CMK (cell line): ENCODE results near the gene TUSC2.
"Not testable (repeated sequence)": the region's sequence is repeated elsewhere in the genome, so short reads cannot be mapped to it uniquely, and the experiment has no call there.

Source experiments
- DNase-seq: peaks from one replicate; pipeline ENCODE4 v3.0.0-alpha.2; 2010; ENCODE audit warnings: low read depth

TUSC2 gene

DNA sequence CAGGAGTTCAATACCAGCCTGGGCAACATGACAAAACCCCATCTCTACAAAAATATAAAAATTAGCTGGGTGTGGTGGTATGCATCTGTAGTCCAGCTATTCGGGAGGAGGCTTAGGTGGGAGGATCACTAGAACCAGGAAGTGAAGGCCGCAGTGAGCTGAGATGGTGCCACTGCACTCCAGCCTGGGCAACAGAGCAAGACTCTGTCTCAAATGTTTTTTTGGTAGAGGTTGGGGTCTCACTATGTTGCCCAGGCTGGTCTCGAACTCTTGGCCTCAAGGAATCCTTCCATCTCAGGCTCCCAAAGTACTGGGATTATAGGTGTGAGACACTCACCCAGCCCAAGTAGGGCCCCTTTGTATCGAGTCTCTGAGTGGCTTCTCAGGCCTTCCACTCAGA, 33.9 kb downstream of the TUSC2 start:
- no peak for DNase-seq

DNA sequence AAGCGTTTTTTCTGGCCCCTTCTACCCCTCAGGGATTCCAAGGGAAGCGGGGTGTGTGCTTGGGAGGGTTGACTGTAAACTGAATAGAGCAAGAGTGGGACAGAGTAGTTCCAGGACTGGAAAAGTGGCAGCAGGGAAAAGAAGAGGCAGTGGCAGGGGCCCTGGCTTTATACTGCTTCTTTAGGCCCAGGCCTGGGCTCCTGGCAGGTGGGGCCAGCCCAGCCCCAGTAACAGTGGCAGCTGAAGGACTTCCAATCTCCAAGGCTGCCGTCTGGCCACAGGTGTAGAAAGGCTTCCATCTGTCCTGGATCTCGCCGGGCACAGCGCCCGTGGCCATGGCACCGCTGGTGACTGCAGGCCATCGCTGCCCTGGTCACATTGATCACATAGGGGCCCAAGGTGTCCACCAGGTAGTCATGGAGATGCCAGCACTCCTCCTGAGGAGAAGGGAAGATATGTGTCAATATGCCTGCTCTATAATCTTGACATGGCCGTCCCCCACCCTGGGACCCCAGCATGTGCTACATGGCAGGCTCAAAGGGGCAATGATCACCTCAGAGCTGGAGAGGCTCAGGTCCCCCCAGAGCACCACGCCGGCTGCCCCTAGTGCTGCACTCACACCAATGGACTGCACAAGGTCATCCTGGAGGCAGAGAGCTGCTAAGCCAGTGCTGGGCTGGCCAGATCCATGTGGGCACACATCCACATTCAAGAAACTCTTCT, 34.8 kb downstream of the TUSC2 start:
- DNase-seq: no peak

DNA sequence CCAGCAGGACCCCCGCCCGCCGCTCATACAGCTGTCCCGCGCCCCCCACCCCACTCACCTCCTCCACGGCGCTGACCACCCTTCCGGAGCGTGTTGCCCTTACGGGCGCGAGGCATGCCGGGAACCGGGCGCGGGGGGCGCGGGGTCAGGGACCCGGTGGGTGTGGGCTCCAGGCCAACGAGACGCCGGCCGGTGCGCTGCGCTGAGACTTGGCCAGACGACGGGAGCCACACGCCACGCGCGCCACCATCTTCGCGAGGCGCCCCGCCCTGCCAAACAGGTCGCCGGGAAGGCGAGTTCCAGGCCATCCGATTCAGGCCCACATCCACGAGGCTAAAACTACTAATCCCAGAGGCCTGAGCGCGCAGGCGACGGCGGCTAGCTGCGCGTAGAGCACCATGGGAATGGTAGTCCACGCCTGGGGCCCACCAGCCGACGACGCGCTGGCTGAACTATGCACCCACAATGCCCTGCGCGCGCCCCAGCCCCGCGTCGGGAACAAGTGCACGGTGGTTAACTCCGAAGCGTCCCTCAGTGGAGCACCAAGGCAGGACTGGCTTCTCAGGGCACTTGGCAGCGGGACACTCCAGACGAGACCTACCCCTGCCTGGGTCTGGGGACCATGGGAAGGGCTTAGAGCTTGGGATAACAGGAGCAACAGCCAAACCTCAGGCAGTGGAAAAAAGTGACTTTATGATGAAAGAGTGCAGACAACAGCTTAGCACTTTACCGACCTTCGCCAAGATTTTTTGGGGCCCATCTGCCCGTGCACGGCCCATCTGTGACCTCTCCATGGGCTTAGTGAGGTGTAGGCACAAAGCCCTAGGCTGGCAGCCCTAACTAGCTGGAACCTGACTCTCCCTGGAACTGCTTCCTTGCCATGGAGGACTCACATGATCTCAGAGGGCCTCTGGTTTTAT, 35.6 kb downstream of the TUSC2 start, which contains the start of gene IFRD2:
IFRD2 (minus strand) TSS at position 271 of the 920 bp plus-strand sequence; CDS start at position 116, 155 bp downstream.
- DNase-seq: peak; percentile 95

- no peak for DNase-seq
Observed at GRCh38 chr3:50290161-50290641, 37.8 kb downstream of the TUSC2 start.

DNA sequence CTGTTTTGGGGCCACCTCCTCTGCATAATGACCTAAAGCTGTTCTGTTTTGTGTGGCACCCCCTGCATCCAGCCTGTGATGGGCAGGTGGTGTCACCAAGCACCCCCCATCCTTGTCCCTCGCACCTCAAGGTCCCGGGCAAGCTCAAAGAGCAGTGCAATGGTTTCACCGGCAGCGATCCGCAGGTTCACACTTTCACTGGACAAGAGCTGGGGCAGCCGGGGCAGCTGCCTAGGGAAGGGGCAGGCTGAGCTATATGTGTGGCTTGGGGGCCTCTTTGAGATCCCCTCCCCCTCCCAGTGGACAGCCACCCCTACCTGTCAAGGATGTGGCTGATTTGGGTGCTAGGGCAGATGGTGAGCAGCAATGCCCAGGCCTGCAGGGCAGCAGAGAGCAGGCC, 38.9 kb downstream of the TUSC2 start:
- DNase-seq: no peak

DNA sequence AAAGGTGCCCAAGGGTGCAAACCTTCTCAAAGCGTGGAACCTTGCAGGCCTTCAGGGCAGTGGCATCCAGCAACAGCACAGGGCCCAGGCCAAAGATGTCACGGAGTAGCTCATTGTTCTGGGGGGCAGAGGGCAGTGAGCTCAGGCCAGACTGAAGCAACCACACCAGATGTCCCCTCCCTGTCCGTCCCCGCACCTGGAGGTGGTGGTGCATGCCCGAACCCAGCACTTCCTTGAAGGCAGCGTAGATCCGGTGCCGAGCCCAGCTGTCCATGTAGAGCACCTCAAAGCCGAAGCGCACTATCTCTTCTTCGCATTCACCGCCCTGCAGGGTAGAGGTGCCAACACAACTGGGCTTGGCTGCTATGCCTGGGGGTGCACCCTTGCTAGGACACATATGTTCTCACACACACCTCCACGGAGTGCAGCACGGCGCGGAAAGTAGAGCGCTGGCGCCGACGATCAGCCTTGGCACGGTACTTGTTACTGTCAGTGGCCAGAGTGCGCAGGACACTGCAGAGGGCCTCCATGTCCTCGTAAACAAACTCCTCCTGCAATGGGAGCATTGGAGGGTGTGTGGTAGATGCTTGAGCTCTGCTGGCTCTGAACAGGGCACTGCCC, 39.5 kb downstream of the TUSC2 start:
- DNase-seq: no peak

DNA sequence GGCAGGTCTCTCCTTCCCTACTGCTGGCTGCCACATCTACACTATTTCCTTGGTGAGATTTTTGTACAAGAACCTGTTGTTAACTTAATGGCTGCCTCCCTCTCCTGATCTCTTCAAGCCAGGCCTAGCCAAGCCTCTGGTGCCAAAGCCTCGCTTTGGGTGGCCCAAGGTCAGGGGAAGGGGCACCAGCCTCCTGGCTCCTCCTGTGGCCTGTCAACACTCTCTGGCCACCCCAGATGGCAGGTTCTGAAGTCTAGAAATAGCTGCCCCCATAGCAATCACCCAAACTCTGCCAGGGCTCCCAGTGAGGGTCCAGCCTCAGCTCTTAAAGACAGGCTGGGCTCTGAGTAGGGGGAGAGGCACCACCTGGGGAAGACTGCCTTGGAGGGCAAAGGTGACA, 40.8 kb downstream of the TUSC2 start:
- no peak for DNase-seq

GRCh38 chr3:50286322-50287227, 41.4 kb downstream of the TUSC2 start:
- no peak for DNase-seq

DNA sequence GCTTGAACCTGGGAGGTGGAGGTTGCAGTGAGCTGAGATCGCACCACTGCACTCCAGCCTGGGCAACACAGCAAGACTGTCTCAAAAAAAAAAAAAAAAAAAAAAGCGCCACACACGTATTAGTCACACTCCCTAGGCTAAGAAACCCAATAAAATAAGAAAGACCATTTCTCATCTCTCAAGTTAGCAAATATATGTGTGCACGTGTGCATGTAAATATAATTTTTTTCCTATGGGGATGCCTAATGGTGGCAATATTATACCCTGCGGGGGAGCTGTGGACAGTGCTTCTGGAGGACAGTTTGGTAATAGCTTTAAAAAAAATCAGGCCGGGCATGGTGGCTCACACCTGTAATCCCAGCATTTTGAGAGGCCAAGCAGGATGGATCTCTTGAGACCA, 43.9 kb downstream of the TUSC2 start:
- DNase-seq: not testable (repeated sequence)

DNA sequence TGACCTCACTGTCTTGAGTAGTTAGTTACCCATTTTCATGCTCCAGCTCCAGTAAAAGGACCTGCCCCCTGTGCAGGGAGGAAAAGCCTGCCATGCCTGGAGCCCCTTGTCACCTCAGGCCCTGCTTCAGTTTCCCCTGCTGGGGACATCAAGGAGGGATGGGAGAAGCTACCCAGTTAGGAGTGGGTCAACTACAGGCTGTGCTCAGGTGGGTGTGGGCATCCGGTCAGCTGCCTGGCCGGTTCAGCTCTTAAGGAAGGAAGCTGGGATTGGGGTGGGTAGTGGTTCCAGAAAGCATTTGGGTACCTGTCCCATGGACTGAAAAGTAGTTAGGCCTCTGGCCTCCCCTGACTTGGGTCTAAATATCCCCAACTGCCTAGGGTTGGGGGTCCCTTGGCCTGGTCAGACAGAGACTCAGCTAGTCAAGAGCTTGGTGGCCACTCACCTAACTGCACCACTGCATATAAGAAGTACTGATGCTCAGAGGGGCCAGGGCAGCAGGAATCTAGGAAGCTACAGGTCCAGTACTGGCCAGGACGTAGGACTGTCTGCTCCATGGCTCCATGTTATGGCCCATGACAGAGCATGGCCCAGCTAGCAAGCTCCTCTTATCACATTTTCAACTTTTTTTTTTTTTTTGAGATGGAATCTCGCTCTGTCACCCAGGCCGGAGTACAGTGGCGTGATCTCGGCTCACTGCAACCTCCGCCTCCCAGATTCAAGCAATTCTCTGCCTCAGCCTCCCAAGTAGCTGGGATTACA, 48.6 kb downstream of the TUSC2 start:
- DNase-seq: no peak

DNA sequence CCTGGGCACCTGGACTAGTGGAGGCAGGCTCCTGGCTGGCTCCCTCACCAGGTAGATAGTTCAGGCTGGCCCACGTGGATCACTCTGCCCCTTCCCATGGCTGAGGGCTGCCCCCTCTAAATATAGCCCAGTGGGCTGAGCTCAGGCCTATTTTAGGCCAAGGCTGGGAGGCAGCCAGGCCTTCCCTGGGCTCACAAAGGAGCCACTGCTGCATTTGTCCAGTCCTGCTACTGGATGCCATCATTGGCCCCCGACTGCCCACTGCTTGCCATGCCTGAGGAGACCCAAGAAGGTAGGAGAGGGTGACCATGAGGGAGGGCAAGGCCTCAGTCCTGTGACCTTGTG, 49.2 kb downstream of the TUSC2 start, which contains the start of gene LSMEM2:
LSMEM2 (plus strand) TSS at position 208 of the 345 bp plus-strand sequence; CDS start at position 235, 27 bp downstream.
- DNase-seq: no peak

DNA sequence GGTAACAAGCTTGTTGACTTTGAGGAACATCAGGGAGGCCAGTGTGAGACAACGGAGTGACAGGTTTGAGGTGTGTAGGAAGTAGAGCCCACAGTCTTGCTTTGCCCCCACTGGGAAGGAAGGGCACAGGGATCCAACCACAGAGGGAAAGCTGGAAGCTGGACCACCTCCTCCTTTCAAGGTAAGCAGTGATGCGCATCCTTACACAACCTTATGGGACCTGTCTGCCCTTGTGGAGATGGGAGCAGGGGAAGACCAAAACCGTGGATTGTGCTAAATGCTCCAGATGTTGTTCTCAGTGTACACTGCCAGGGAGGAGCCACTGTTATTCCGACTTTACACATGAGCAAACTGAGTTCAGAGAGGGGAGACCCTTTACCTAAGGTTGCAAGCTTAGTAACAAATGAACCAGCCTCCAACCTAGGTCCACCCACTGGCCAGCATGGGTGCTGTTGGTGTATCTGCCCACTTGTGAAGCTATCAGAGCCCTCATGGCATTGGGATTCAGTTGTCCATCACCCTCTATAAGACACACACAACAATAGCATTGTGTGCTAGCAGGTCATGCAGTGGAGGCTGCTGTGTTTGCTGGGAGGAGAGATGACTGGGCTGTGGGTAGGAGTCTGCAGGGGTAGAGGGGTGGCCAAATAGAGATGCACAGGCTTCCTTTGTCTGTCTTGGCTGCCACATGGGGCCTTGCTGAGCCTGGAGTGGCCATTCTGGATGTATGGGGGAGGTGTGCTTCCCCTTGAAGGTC, 49.7 kb downstream of the TUSC2 start:
- no peak for DNase-seq

DNA sequence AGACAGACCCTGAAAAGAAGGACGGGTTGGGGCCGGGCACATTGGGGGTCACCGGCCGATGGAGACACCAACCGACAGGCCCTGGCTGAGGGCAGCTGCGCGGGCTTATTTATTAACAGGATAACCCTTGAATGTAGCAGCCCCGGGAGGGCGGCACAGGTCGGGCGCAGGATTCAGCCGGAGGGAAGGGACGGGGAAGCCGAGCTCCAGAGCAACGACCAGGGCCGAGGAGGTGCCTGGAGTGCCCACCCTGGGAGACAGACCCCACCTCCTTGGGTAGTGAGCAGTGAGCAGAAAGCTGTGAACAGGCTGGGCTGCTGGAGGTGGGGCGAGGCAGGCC, 51.3 kb downstream of the TUSC2 start:
- no peak for DNase-seq

DNA sequence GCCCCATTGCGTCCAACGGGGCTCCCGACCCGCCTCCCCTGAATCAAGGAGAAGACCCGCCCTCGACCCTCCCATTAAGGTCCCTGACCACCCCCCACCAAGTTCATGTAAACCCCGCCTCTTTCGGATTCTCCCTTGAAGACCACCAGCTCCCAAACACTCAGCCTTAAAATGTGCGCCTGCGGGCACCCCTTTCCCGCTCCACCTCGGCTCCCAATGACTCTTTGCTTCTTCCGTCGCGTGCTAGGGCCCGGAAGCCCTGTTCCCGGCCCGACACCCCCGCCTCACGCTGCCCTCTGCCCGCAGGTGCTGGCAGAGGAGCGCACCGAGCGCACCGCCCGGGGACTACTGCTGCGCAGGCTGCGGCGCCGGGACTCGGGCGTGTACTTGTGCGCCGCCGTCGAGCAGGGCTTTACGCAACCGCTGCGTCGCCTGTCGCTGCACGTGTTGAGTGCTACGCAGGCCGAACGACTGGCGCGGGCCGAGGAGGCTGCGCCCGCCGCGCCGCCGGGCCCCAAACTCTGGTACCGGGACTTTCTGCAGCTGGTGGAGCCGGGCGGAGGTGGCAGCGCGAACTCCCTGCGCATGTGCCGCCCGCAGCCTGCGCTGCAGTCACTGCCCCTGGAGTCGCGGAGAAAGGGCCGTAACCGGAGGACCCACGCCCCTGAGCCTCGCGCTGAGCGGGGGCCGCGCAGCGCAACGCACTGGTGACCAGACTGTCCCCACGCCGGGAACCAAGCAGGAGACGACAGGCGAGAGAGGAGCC, 51.8 kb downstream of the TUSC2 start:
- no peak for DNase-seq

DNA sequence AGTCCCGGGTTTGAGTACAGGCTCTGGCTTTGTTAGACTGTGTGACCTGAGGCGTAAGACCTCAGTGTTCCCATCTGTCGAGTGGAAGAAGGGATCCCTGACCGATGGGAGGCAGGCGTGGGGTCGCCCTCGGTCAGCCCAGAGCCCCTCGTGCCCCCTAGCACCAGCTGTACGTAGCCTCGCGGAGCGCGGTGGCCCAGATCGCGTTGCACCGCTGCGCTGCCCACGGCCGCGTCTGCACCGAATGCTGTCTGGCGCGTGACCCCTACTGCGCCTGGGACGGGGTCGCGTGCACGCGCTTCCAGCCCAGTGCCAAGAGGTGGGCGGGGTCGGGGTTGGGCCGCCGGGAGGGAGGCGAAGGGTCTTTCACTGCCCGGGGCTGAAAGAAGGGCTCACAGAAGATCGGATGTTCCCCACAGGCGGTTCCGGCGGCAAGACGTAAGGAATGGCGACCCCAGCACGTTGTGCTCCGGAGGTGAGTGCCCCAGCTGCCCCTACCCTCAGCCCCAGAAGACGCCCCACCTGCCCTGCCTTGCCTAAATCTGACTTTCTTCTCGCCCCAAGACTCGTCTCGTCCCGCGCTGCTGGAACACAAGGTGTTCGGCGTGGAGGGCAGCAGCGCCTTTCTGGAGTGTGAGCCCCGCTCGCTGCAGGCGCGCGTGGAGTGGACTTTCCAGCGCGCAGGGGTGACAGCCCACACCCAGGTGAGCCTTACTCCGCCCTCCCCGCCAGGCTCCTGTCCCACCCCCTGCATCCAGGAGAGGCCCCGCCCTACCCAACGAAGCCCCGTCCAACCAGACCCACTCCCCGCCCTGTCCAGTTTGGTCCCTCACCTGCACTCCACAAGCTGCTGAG, 52.7 kb downstream of the TUSC2 start:
- no peak for DNase-seq
